Measurements from ENCODE around the gene TAF5L. TPM values are rescaled to one million over a fixed set of nuclear protein-coding genes. Genes with fewer than 3 reads are reported as not detected.
"Not testable (repeated sequence)": the region's sequence is repeated elsewhere in the genome, so short reads cannot be mapped to it uniquely, and the experiment has no call there.

Gene TAF5L
- total and polyA plus RNA-seq, 2 experiments from 2014 or later = 5.6 to 17.6 TPM

- no peak for TF ChIP-seq REST (IDR thresholded peaks at IDR 0.05; ENCODE audit: unreplicated experiment)
- no peak for TF ChIP-seq JUNB (IDR thresholded peaks at IDR 0.05; ENCODE audit: unreplicated experiment)
- no peak for TF ChIP-seq ZNF114 (CRISPR knock-in tag; IDR thresholded peaks at IDR 0.05)
- no peak for TF ChIP-seq CTCF (conservative IDR thresholded peaks at IDR 0.05; ENCODE audit: low read depth in 2 of 2)
Measured at GRCh38 chr1:229623225-229623624, 2.7 kb downstream of the TAF5L start (continued).

- H3K27me3 Mint-ChIP-seq (ENCODE audit: insufficient read depth, low read depth, poor library complexity) = peaks cover 14% of the 10 kb centered on the region
- DNase-seq (ENCODE audit: low spot score); H3K36me3 Mint-ChIP-seq (ENCODE audit: low read depth); H3F3A ChIP-seq (replicated peaks; ENCODE audit: low read depth); H3K27ac ChIP-seq (ENCODE audit: low read depth); H3K4me3 ChIP-seq; H3K9me2 ChIP-seq (ENCODE audit: insufficient read depth); H3K9me3 Mint-ChIP-seq; ATAC-seq; H2AFZ ChIP-seq; H3K27ac Mint-ChIP-seq; H3K4me2 ChIP-seq; H3K4me3 Mint-ChIP-seq; H3K27me3 ChIP-seq (ENCODE audit: insufficient read depth); H3K36me3 ChIP-seq (ENCODE audit: insufficient read depth): not testable (repeated sequence)
- peaks cover 31% of the 10 kb centered on the region for H3K4me1 Mint-ChIP-seq
- Histone ChIP-seq H4K20me1 (replicated peaks; ENCODE audit: insufficient read depth) (peaks cover 42% of the 10 kb centered on the region), H3K79me2 (replicated peaks; ENCODE audit: insufficient read depth) (peaks cover 91% of the 10 kb centered on the region), H3K4me1 (ENCODE audit: insufficient read depth) (peaks cover 20% of the 10 kb centered on the region)
Measured at GRCh38 chr1:229622641-229623120, 3.2 kb downstream of the TAF5L start.

GRCh38 chr1:229621663-229622062, 4.3 kb downstream of the TAF5L start:
- peaks cover 37% of the 10 kb centered on the region for H4K20me1 ChIP-seq (replicated peaks; ENCODE audit: insufficient read depth)
- no peaks in the 10 kb centered on the region for H3K9me3 Mint-ChIP-seq
- H3K36me3 Mint-ChIP-seq (ENCODE audit: low read depth) = peaks cover 6% of the 10 kb centered on the region; the same call in 1 of the 3 replicates
- no peaks in the 10 kb centered on the region for H3K27me3 ChIP-seq (ENCODE audit: insufficient read depth)
- H3K4me2 ChIP-seq = no peak overlapping the region
- no peak overlapping the region for H3K4me3 ChIP-seq
- H2AFZ ChIP-seq = no peak overlapping the region
- H3K79me2 ChIP-seq (replicated peaks; ENCODE audit: insufficient read depth) = peaks cover 91% of the 10 kb centered on the region
- peaks cover 13% of the 10 kb centered on the region for H3K27me3 Mint-ChIP-seq (ENCODE audit: insufficient read depth, low read depth, poor library complexity)
- peaks cover 31% of the 10 kb centered on the region for H3K4me1 Mint-ChIP-seq
- H3K4me1 ChIP-seq (ENCODE audit: insufficient read depth) = peaks cover 16% of the 10 kb centered on the region
- H3F3A ChIP-seq (replicated peaks; ENCODE audit: low read depth) = 0 out of 2 replicates have a peak, but pooled peaks cover 8% of the 10 kb centered on the region
- no peak overlapping the region for H3K27ac ChIP-seq (ENCODE audit: low read depth)
- no peak overlapping the region for H3K27ac Mint-ChIP-seq
- DNase-seq (ENCODE audit: low spot score) = no peak
- no peak for ATAC-seq
- no peaks in the 10 kb centered on the region for H3K9me2 ChIP-seq (ENCODE audit: insufficient read depth)
- no peaks in the 10 kb centered on the region for H3K36me3 ChIP-seq (ENCODE audit: insufficient read depth)
- no peak overlapping the region for H3K4me3 Mint-ChIP-seq
- TF ChIP-seq STAT1 (IDR thresholded peaks at IDR 0.05; ENCODE audit: unreplicated experiment) (no peak), EZH2phosphoT487 (IDR thresholded peaks at IDR 0.05; ENCODE audit: unreplicated experiment) (no peak), ZNF114 (CRISPR knock-in tag; IDR thresholded peaks at IDR 0.05) (no peak), JUNB (IDR thresholded peaks at IDR 0.05; ENCODE audit: unreplicated experiment) (no peak), CTCF (conservative IDR thresholded peaks at IDR 0.05; ENCODE audit: low read depth in 2 of 2) (no peak)

Data from GM23338 (cell line).